ENCODE results near the gene MMRN2. TPM values are rescaled to one million over a fixed set of nuclear protein-coding genes. Genes with fewer than 3 reads are reported as not detected.

MMRN2 gene
- total and polyA plus RNA-seq, 7 donors = 12.0 to 29.0 (median 16.4) TPM

GRCh38 chr10:86944031-86944419 is 13.4 kb downstream of the MMRN2 start:
- intact Hi-C loops (cut with DNase I) = no loop called here
- ATAC-seq = no peak

GRCh38 chr10:86943316-86944030 is 13.9 kb downstream of the MMRN2 start:
- no peaks in the 10 kb centered on the region for H3K36me3 ChIP-seq (ENCODE audit: insufficient read depth in 1 of 2, low read depth in 1 of 2)
- WGBS, 3 donors = 54 to 69% (median 55%) methylated on average over 30 of the region's 30 CpGs
- no peaks in the 10 kb centered on the region for H3K27me3 ChIP-seq (ENCODE audit: insufficient read depth in 3 of 3, low read length in 2 of 3)
- TF ChIP-seq CTCF (IDR thresholded peaks at IDR 0.05) = no peak
- intact Hi-C loops (cut with DNase I) = loop anchor here in 1 of 2 donors (2.0 kb wide), 1 partner anchor 19 kb away; no protein-coding TSS in a partner anchor
- no peaks in the 10 kb centered on the region for H3K9me3 ChIP-seq
- no peak overlapping the region for H3K27ac ChIP-seq
- ATAC-seq (no peak), DNase-seq (peak in 1 of 2 donors; percentile 54)
- H3K4me1 ChIP-seq = peaks cover 6% of the 10 kb centered on the region
- peak overlapping the region; percentile 22 for H3K4me3 ChIP-seq

More at GRCh38 chr10:86944031-86944419, 13.4 kb downstream of the MMRN2 start:
- H3K4me1 ChIP-seq = peaks cover 6% of the 10 kb centered on the region
- no peak overlapping the region for H3K4me3 ChIP-seq
- no peaks in the 10 kb centered on the region for H3K36me3 ChIP-seq (ENCODE audit: insufficient read depth in 1 of 2, low read depth in 1 of 2)
- TF ChIP-seq CTCF (IDR thresholded peaks at IDR 0.05) = no peak
- H3K9me3 ChIP-seq = no peaks in the 10 kb centered on the region
- DNase-seq = no peak
- 52 to 75% (median 57%) methylated on average over 4 of the region's 4 CpGs for WGBS, 3 donors
- no peak overlapping the region for H3K27ac ChIP-seq
- no peaks in the 10 kb centered on the region for H3K27me3 ChIP-seq (ENCODE audit: insufficient read depth in 3 of 3, low read length in 2 of 3)

GRCh38 chr10:86942441-86943315 is 14.7 kb downstream of the MMRN2 start:
- 60 to 68% (median 60%) methylated on average over 80 to 94 of the region's 94 CpGs for WGBS, 3 donors
- Histone ChIP-seq H3K4me3 (peak overlapping the region; percentile 22), H3K4me1 (peaks cover 6% of the 10 kb centered on the region), H3K9me3 (no peaks in the 10 kb centered on the region), H3K27me3 (ENCODE audit: insufficient read depth in 3 of 3, low read length in 2 of 3) (no peaks in the 10 kb centered on the region), H3K36me3 (ENCODE audit: insufficient read depth in 1 of 2, low read depth in 1 of 2) (no peaks in the 10 kb centered on the region), H3K27ac (no peak overlapping the region)
- intact Hi-C loops (cut with DNase I) = loop anchor here in 1 of 2 donors (2.0 kb wide), 1 partner anchor 20 kb away; no protein-coding TSS in a partner anchor
- DNase-seq (peak; percentile 24 to 64), ATAC-seq (peak in 2 of 4 donors; percentile 23 to 35)
- TF ChIP-seq CTCF (IDR thresholded peaks at IDR 0.05) = no peak

GRCh38 chr10:86941991-86942421 is 15.4 kb downstream of the MMRN2 start:
- Histone ChIP-seq H3K27me3 (ENCODE audit: insufficient read depth in 3 of 3, low read length in 2 of 3) (no peaks in the 10 kb centered on the region), H3K9me3 (no peaks in the 10 kb centered on the region), H3K36me3 (ENCODE audit: insufficient read depth in 1 of 2, low read depth in 1 of 2) (no peaks in the 10 kb centered on the region), H3K4me3 (no peak overlapping the region), H3K4me1 (peaks cover 9% of the 10 kb centered on the region), H3K27ac (no peak overlapping the region)
- ATAC-seq (no peak), DNase-seq (no peak)
- intact Hi-C loops (cut with DNase I) = loop anchor here in 1 of 2 donors (2.0 kb wide), 1 partner anchor 21 kb away; no protein-coding TSS in a partner anchor
- TF ChIP-seq CTCF (IDR thresholded peaks at IDR 0.05) = no peak
- WGBS, 3 donors = 87 to 91% (median 90%) methylated on average over 12 to 14 of the region's 14 CpGs

Data from psoas muscle (tissue), 8 donors.